GM23248 (cell line): Measurements from ENCODE around the gene GLIPR1. TPM values are rescaled to one million over a fixed set of nuclear protein-coding genes. Genes with fewer than 3 reads are reported as not detected.

Experiments
- DNase-seq: peaks from one replicate; pipeline ENCODE4 v3.0.0-alpha.2; 2015
- H2AFZ ChIP-seq: fragments of 200-600 bp; sonication (generic); 2 replicates; pipeline ENCODE4 v1.6.1; 2016; ENCODE audit warnings: antibody characterized with exemption
- H3F3A ChIP-seq: fragments of 200-600 bp; sonication (generic); 2 replicates; pipeline ENCODE4 v1.6.1; 2016; ENCODE audit warnings: mild to moderate bottlenecking, antibody characterized with exemption, mixed run types; ENCODE audit not compliant: insufficient read depth
- H3K27ac ChIP-seq: fragments of 200-600 bp; sonication (generic); 2 replicates; pipeline ENCODE4 v1.5.1; 2016; ENCODE audit warnings: mild to moderate bottlenecking
- H3K27me3 ChIP-seq: fragments of 200-600 bp; sonication (generic); replicated peaks from 2 replicates; pipeline ENCODE4 v1.6.1; 2016; ENCODE audit warnings: mild to moderate bottlenecking; ENCODE audit not compliant: insufficient read depth
- H3K36me3 ChIP-seq: fragments of 200-600 bp; sonication (generic); 2 replicates; pipeline ENCODE4 v1.6.1; 2016; ENCODE audit warnings: low read depth, mild to moderate bottlenecking
- H3K4me1 ChIP-seq: fragments of 200-600 bp; sonication (generic); 2 replicates; pipeline ENCODE4 v1.6.1; 2016; ENCODE audit warnings: mild to moderate bottlenecking; ENCODE audit not compliant: insufficient read depth
- H3K4me2 ChIP-seq: fragments of 200-600 bp; sonication (generic); one replicate; pipeline ENCODE4 v1.6.1; 2016; ENCODE audit warnings: mild to moderate bottlenecking; ENCODE audit not compliant: unreplicated experiment
- H3K4me3 ChIP-seq: fragments of 200-600 bp; sonication (generic); 2 replicates; pipeline ENCODE4 v1.5.1; 2016; ENCODE audit warnings: mild to moderate bottlenecking
- H3K79me2 ChIP-seq: fragments of 200-600 bp; sonication (generic); 2 replicates; pipeline ENCODE4 v1.6.1; 2016; ENCODE audit warnings: mild to moderate bottlenecking; ENCODE audit not compliant: insufficient read depth
- H3K9ac ChIP-seq: fragments of 200-600 bp; sonication (generic); 2 replicates; pipeline ENCODE4 v1.6.1; 2016; ENCODE audit warnings: mild to moderate bottlenecking
- H3K9me2 ChIP-seq: fragments of 200-600 bp; sonication (generic); 2 replicates; pipeline ENCODE4 v1.6.1; 2016; ENCODE audit warnings: mixed run types, mild to moderate bottlenecking, moderate library complexity; ENCODE audit not compliant: insufficient read depth
- H3K9me3 ChIP-seq: fragments of 200-600 bp; sonication (generic); one replicate; pipeline ENCODE4 v1.6.1; 2017; ENCODE audit warnings: low read depth
- H4K20me1 ChIP-seq: fragments of 200-600 bp; sonication (generic); 2 replicates; pipeline ENCODE4 v1.6.0; 2016; ENCODE audit not compliant: insufficient read depth
- EZH2 ChIP-seq: fragments of 200-600 bp; sonication (generic); IDR thresholded peaks from 2 replicates; pipeline ENCODE4 v1.6.1; 2018; ENCODE audit warnings: antibody characterized with exemption, mild to moderate bottlenecking; ENCODE audit not compliant: insufficient read depth, poor library complexity, severe bottlenecking
- EZH2phosphoT487 ChIP-seq: fragments of 200-600 bp; sonication (generic); IDR thresholded peaks from 2 replicates; pipeline ENCODE4 v1.6.1; 2018; ENCODE audit warnings: antibody characterized with exemption, moderate library complexity, mild to moderate bottlenecking, low read depth; ENCODE audit not compliant: insufficient read depth
- WGBS, 2 experiments: methylation state at CpG; one replicate each; pipeline ENCODE4 v1.1.6; 2015 to 2017; ENCODE audit warnings: low lambda C conversion rate in 2 of 2, low coverage in 1 of 2; ENCODE audit errors: missing lambda C conversion rate in 2 of 2; 5-methylcytosine and 5-hydroxymethylcytosine counted together
- in situ Hi-C: fragments of 300-500 bp; cut with MboI; formaldehyde crosslinking; loops from 2 replicates; pipeline ENCODE4 v1.15.0; 2020
- polyA plus RNA-seq: library from polyadenylated mRNA; unstranded; fragments of >200 nt; fragmentation: Nextera tagmentation; extraction: Ambion mirVana; gene quantifications from 2 replicates; pipeline ENCODE4 v1.2.1, GENCODE V29; 2016
- total RNA-seq: library from RNA; depleted of rRNA; stranded (reverse); fragments of >200 nt; shearing (Covaris generic); gene quantifications from 2 replicates; pipeline ENCODE4 v1.2.3, GENCODE V29; 2014

The GLIPR1 gene
- total and polyA plus RNA-seq, 2 experiments from 2014 or later, result 272 to 507 TPM

DNA sequence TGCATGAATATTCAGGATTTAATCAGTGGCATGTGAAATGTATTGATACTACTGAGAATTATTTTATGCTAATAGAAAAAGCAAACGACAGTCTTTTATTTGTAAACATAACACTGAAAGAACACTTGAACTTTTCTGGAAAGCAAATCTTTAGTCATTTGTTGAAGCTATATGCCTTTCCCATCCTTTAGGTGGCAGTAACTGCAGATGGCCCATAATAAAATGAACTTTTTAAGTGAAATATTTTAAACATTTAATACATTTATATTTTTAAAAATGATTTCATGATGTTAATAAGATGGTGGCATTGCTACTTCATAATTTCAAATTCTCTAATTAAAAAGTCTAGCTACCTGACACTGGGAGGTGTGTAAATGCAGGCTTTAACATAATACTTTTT, 44.7 kb downstream of the GLIPR1 start:
- TF ChIP-seq EZH2phosphoT487 (no peak), EZH2 (no peak)
- WGBS, 2 experiments, result 16 to 27% methylated on average over 1 of the region's 1 CpG
- H3K9me3 ChIP-seq, result no peaks in the 10 kb centered on the region
- H3K4me3 ChIP-seq, result no peak overlapping the region
- H3K4me2 ChIP-seq, result no peak overlapping the region
- H3K27ac ChIP-seq, result no peak overlapping the region
- no peaks in the 10 kb centered on the region for H3K36me3 ChIP-seq
- no peak overlapping the region for H3K9ac ChIP-seq
- no peaks in the 10 kb centered on the region for H3K4me1 ChIP-seq
- no peaks in the 10 kb centered on the region for H4K20me1 ChIP-seq
- H3F3A ChIP-seq, result no peaks in the 10 kb centered on the region
- in situ Hi-C loops, result loop anchor here (5.0 kb wide), 1 partner anchor 512 kb away; no protein-coding TSS in a partner anchor
- no peaks in the 10 kb centered on the region for H3K9me2 ChIP-seq
- H2AFZ ChIP-seq, result no peak overlapping the region
- H3K27me3 ChIP-seq, result no peaks in the 10 kb centered on the region
- no peaks in the 10 kb centered on the region for H3K79me2 ChIP-seq
- DNase-seq, result peak; percentile 46

DNA sequence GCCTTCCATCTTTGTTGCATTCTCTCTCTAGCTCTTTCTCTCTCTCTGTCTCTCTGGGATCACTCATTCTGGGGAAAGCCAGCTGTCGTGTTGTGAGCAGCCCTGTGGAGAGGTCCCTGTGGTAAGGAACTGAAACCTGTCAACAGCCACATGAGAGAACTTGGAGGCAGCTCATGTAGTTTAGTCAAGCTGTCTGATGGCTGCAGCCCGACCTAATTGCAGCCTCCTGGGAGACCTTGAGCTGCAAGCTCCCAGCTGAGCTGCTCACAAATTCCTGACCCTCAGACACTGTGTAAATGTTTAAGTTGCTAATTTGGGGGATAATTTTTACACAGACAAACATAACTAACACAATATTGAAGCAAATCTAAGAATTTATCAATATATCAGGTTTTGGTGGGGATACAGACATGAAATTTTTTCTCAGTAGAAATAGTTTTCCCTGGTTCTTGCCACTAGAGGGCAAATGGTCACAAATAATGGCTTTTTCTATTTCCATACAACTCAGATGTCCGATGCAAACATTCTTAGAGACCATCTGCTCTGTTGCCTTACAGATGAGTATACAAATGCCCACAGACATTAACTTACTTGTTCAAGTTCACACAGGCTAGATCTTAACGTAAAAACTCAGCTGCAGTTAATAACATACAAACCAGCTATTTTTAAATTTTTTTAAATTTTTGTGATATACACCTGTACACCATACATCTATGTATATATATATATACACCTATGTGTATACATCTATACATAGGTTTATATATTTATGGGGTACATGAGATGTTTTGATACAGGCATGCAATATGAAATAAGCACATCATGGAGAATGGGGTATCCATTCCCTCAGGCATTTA, 46.3 kb downstream of the GLIPR1 start:
- Histone ChIP-seq H3K27me3 (no peaks in the 10 kb centered on the region), H3K4me2 (no peak overlapping the region), H4K20me1 (no peaks in the 10 kb centered on the region), H3K9me3 (no peaks in the 10 kb centered on the region), H3K4me1 (no peaks in the 10 kb centered on the region), H3K27ac (no peak overlapping the region), H3K36me3 (no peaks in the 10 kb centered on the region), H2AFZ (no peak overlapping the region), H3K4me3 (no peak overlapping the region), H3K9me2 (no peaks in the 10 kb centered on the region), H3K9ac (no peak overlapping the region), H3F3A (no peaks in the 10 kb centered on the region), H3K79me2 (no peaks in the 10 kb centered on the region)
- WGBS, 2 experiments, result 42 to 45% methylated on average over 4 of the region's 4 CpGs
- TF ChIP-seq EZH2 (no peak), EZH2phosphoT487 (no peak)
- in situ Hi-C loops, result loop anchor here (5.0 kb wide), 1 partner anchor 510 kb away; no protein-coding TSS in a partner anchor
- peak; percentile 72 for DNase-seq

DNA sequence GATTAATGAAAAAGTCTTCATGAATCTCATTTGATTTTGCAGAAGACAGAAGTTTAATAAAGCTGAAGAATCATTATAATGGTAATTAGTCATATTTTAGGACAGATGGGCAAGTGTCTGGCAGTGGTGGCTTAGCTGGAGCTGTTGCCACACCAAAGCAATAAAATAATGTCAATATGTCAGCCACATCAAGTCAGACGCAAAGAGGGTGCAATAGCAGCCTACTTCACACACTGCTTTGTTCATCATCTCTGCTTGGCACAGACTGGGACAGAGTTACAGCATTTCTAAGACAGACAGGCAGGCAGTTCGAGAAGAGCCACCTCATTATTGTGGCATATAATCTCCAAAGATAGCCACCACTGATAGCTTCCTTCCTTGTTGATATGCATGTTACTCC, 47.7 kb downstream of the GLIPR1 start:
- Histone ChIP-seq H2AFZ (no peak overlapping the region), H3K27ac (no peak overlapping the region), H3K9me2 (no peaks in the 10 kb centered on the region), H3K4me2 (no peak overlapping the region), H3F3A (no peaks in the 10 kb centered on the region), H3K79me2 (no peaks in the 10 kb centered on the region), H3K9me3 (no peaks in the 10 kb centered on the region), H3K4me3 (no peak overlapping the region), H3K27me3 (no peaks in the 10 kb centered on the region), H4K20me1 (no peaks in the 10 kb centered on the region), H3K4me1 (no peaks in the 10 kb centered on the region), H3K36me3 (no peaks in the 10 kb centered on the region), H3K9ac (no peak overlapping the region)
- DNase-seq, result no peak
- 77 to 87% methylated on average over 2 of the region's 2 CpGs for WGBS, 2 experiments
- TF ChIP-seq EZH2phosphoT487, result no peak
- TF ChIP-seq EZH2, result no peak
- in situ Hi-C loops, result loop anchor here (5.0 kb wide), 1 partner anchor 509 kb away; no protein-coding TSS in a partner anchor

DNA sequence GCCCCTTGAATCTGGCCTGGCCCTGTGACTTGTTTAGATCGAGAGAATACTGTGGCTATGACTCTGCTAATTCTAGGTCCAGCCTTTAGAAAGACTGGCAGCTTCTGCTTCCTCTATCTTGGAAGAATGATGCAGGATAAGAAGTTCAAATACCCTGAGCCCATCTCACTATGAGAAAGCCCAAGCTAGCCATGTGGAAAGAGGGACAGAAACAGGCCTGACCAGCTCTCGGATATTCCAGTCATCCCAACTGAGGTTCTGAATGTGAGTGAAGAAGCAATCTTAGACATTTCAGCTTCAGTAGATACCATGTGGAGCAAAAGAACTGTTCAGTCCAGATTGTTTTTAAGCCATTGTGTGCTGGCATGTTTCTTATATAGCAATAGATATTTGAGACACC, 48.1 kb downstream of the GLIPR1 start:
- in situ Hi-C loops, result loop anchor here (5.0 kb wide), 1 partner anchor 509 kb away; no protein-coding TSS in a partner anchor
- no peak for TF ChIP-seq EZH2phosphoT487
- TF ChIP-seq EZH2, result no peak
- Histone ChIP-seq H3K79me2 (no peaks in the 10 kb centered on the region), H3K4me1 (no peaks in the 10 kb centered on the region), H3F3A (no peaks in the 10 kb centered on the region), H3K9me3 (no peaks in the 10 kb centered on the region), H3K4me3 (no peak overlapping the region), H3K27me3 (no peaks in the 10 kb centered on the region), H4K20me1 (no peaks in the 10 kb centered on the region), H3K36me3 (no peaks in the 10 kb centered on the region), H3K9me2 (no peaks in the 10 kb centered on the region), H3K4me2 (no peak overlapping the region), H2AFZ (no peak overlapping the region), H3K9ac (no peak overlapping the region), H3K27ac (no peak overlapping the region)
- 98 to 100% methylated on average over 2 of the region's 2 CpGs for WGBS, 2 experiments
- no peak for DNase-seq
